Peyer's patch (tissue), 4 donors: ENCODE measurements around the gene NAA80.

Experiments used
- CTCF ChIP-seq, 6 experiments: fragments of 450-650 bp in 4 of 6; fragments of 200-600 bp in 2 of 6; sonication (generic) in 1 of 6; IDR thresholded peaks; one replicate each; pipeline ENCODE4 v1.5.1; 2017 to 2019; ENCODE audit warnings: antibody characterized with exemption in 6 of 6, mild to moderate bottlenecking in 3 of 6, moderate library complexity in 1 of 6
- POLR2A ChIP-seq, 2 donors: fragments of 450-650 bp; IDR thresholded peaks; one replicate each; pipeline ENCODE4 v1.5.1; 2017; ENCODE audit warnings: antibody characterized with exemption in 2 of 2, mild to moderate bottlenecking in 2 of 2, moderate library complexity in 2 of 2

GRCh38 chr3:50300681-50301254 lies 1.6 kb upstream of the NAA80 start:
- TF ChIP-seq POLR2A (IDR thresholded peaks at IDR 0.05) (no peak), CTCF (IDR thresholded peaks at IDR 0.05) (no peak)
